IPS DF 6.9 (cell line): ENCODE data around the gene SLC49A3.

Experiments
- DNase-seq: peaks from one replicate; pipeline ENCODE4 v3.0.0-alpha.2; 2013; ENCODE audit warnings: low read depth, low spot score
- H3K27ac ChIP-seq: one replicate; pipeline ENCODE4 v1.5.1; 2013; ENCODE audit warnings: low read length, control low read depth
- H3K27me3 ChIP-seq: 2 replicates; pipeline ENCODE4 v1.6.1; 2013; ENCODE audit warnings: mild to moderate bottlenecking, low read length; ENCODE audit not compliant: control insufficient read depth, insufficient read depth
- H3K36me3 ChIP-seq: 2 replicates; pipeline ENCODE4 v1.6.1; 2013; ENCODE audit warnings: low read length; ENCODE audit not compliant: control insufficient read depth, insufficient read depth
- H3K4me1 ChIP-seq: 2 replicates; pipeline ENCODE4 v1.6.1; 2013; ENCODE audit warnings: low read length; ENCODE audit not compliant: control insufficient read depth, insufficient read depth
- H3K4me3 ChIP-seq: 2 replicates; pipeline ENCODE4 v1.5.1; 2013; ENCODE audit warnings: mild to moderate bottlenecking, low read length
- H3K9me3 ChIP-seq: 2 replicates; pipeline ENCODE4 v1.6.1; 2013; ENCODE audit warnings: low read length, inconsistent platforms; ENCODE audit not compliant: control insufficient read depth, insufficient read depth
- WGBS: extraction: QIAGEN DNeasy Blood & Tissue Kit; methylation state at CpG from one replicate; pipeline ENCODE4 v1.1.7; 2013; ENCODE audit warnings: mixed read lengths, missing lambda C conversion rate; ENCODE audit not compliant: insufficient read length, insufficient coverage; 5-methylcytosine and 5-hydroxymethylcytosine counted together

SLC49A3 gene

GRCh38 chr4:680091-680490 is 8.9 kb downstream of the SLC49A3 start:
- H3K4me1 ChIP-seq, result peaks cover 9% of the 10 kb centered on the region
- no peak overlapping the region for H3K27ac ChIP-seq
- no CpG with 5 or more reads among the region's 9 CpGs for WGBS
- no peak for DNase-seq
- H3K36me3 ChIP-seq, result no peaks in the 10 kb centered on the region; the same call in 1 of the 2 replicates
- H3K4me3 ChIP-seq, result no peak overlapping the region
- H3K9me3 ChIP-seq, result no peaks in the 10 kb centered on the region
- H3K27me3 ChIP-seq, result no peaks in the 10 kb centered on the region

- H3K36me3 ChIP-seq, result no peaks in the 10 kb centered on the region; the same call in 1 of the 2 replicates
- H3K27me3 ChIP-seq, result no peaks in the 10 kb centered on the region
- no peak overlapping the region for H3K27ac ChIP-seq
- H3K4me3 ChIP-seq, result no peak overlapping the region
- H3K9me3 ChIP-seq, result no peaks in the 10 kb centered on the region
- no CpG with 5 or more reads among the region's 11 CpGs for WGBS
- H3K4me1 ChIP-seq, result peaks cover 11% of the 10 kb centered on the region
- no peak for DNase-seq
Observed at GRCh38 chr4:679629-680028, 9.3 kb downstream of the SLC49A3 start.

GRCh38 chr4:679104-679481 is 9.9 kb downstream of the SLC49A3 start:
- no peak overlapping the region for H3K4me3 ChIP-seq
- no peaks in the 10 kb centered on the region for H3K9me3 ChIP-seq
- WGBS, result no CpG with 5 or more reads among the region's 13 CpGs
- no peaks in the 10 kb centered on the region; the same call in 1 of the 2 replicates for H3K36me3 ChIP-seq
- no peak for DNase-seq
- no peak overlapping the region for H3K27ac ChIP-seq
- no peaks in the 10 kb centered on the region for H3K27me3 ChIP-seq
- H3K4me1 ChIP-seq, result peaks cover 10% of the 10 kb centered on the region

GRCh38 chr4:678331-679103 is 10.4 kb downstream of the SLC49A3 start:
- H3K27me3 ChIP-seq, result no peaks in the 10 kb centered on the region
- no peak overlapping the region for H3K4me3 ChIP-seq
- peaks cover 7% of the 10 kb centered on the region; the same call in 1 of the 2 replicates for H3K4me1 ChIP-seq
- H3K9me3 ChIP-seq, result no peaks in the 10 kb centered on the region
- H3K27ac ChIP-seq, result no peak overlapping the region
- no peak for DNase-seq
- no peaks in the 10 kb centered on the region; the same call in 1 of the 2 replicates for H3K36me3 ChIP-seq
- no CpG with 5 or more reads among the region's 14 CpGs for whole genome bisulfite sequencing

GRCh38 chr4:677431-678293 is 11.3 kb downstream of the SLC49A3 start:
- DNase-seq, result no peak
- H3K27ac ChIP-seq, result no peak overlapping the region
- no peaks in the 10 kb centered on the region; the same call in 1 of the 2 replicates for H3K36me3 ChIP-seq
- H3K9me3 ChIP-seq, result no peaks in the 10 kb centered on the region
- peaks cover 6% of the 10 kb centered on the region; the same call in 1 of the 2 replicates for H3K4me1 ChIP-seq
- WGBS, result no CpG with 5 or more reads among the region's 26 CpGs
- no peaks in the 10 kb centered on the region for H3K27me3 ChIP-seq
- H3K4me3 ChIP-seq, result no peak overlapping the region

GRCh38 chr4:676871-677235 is 12.1 kb downstream of the SLC49A3 start:
- DNase-seq, result no peak
- Histone ChIP-seq H3K4me3 (no peak overlapping the region), H3K36me3 (peaks cover 4% of the 10 kb centered on the region), H3K9me3 (no peaks in the 10 kb centered on the region), H3K27me3 (no peaks in the 10 kb centered on the region), H3K4me1 (peaks cover 5% of the 10 kb centered on the region; the same call in 1 of the 2 replicates), H3K27ac (no peak overlapping the region)
- no CpG with 5 or more reads among the region's 8 CpGs for WGBS

- WGBS, result no CpG with 5 or more reads among the region's 19 CpGs
- DNase-seq, result no peak
- Histone ChIP-seq H3K4me3 (no peak overlapping the region), H3K9me3 (no peaks in the 10 kb centered on the region), H3K27me3 (no peaks in the 10 kb centered on the region), H3K27ac (no peak overlapping the region), H3K36me3 (peaks cover 7% of the 10 kb centered on the region), H3K4me1 (peaks cover 5% of the 10 kb centered on the region; the same call in 1 of the 2 replicates)
Observed at GRCh38 chr4:675980-676870, 12.7 kb downstream of the SLC49A3 start.

GRCh38 chr4:675036-675882 is 13.7 kb downstream of the SLC49A3 start:
- WGBS, result no CpG with 5 or more reads among the region's 26 CpGs
- peak overlapping the region; percentile 63; the same call in 1 of the 2 replicates for H3K4me3 ChIP-seq
- H3K27me3 ChIP-seq, result no peaks in the 10 kb centered on the region
- no peaks in the 10 kb centered on the region for H3K9me3 ChIP-seq
- H3K4me1 ChIP-seq, result peaks cover 4% of the 10 kb centered on the region; the same call in 1 of the 2 replicates
- no peak overlapping the region for H3K27ac ChIP-seq
- peaks cover 7% of the 10 kb centered on the region for H3K36me3 ChIP-seq
- DNase-seq, result no peak

DNA sequence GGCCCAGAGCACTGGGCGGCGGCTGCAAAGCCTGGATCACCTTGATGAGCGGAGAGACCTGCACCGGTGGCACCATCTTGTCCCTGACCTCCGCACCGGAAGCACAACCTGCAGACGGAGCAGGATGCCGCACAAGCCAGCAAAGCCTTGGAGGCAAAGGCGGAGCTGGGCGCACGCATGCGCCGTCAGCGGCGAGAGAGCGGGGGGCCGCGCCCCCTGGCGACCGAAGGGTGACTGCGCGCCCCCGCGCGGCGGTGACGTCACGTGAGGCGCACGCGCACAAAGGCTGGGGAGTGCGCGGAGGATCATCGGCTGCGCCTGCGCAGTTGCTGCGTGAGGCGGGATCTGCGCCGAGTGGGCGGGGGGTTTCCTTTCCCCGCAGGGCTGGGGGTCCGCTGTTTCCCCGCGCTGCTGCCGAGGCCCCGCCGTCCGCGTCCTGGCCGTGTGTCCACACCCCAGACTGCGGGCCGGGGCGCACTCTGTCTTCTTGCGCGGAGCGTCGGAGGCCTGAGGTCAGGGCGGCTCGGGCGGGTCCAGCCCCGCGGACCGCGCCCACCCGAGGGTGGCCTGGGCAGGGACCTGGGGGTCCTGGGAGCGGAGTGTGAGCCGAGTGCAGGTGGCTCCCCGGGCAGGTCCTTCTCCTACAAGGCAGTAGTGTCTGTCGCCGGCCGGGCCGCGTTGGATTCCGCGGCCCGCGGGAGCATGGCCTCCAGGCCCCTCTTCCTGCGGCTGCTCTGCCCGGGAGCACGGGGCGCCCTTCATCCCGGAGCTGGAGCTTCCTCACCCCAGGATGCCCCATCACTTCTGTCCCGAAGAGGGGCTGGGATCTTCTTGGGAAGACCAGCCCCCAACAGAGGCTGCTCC is 14.5 kb downstream of the SLC49A3 start, which contains the start of the genes ATP5ME and MYL5:
ATP5ME (minus strand) TSS at position 105 of the 864 bp plus-strand sequence; CDS start at position 76, 29 bp downstream.
MYL5 (plus strand) TSS at position 371 of the 864 bp plus-strand sequence. CDS start 3,485 bp downstream, outside the sequence.
- peak; percentile 97 for DNase-seq
- Histone ChIP-seq H3K36me3 (peaks cover 7% of the 10 kb centered on the region), H3K4me1 (peaks cover 4% of the 10 kb centered on the region; the same call in 1 of the 2 replicates), H3K27ac (no peak within 1 kb of the TSS), H3K9me3 (no peaks in the 10 kb centered on the region), H3K4me3 (peak within 1 kb of the TSS; percentile 63), H3K27me3 (no peaks in the 10 kb centered on the region)
- no CpG with 5 or more reads among the region's 84 CpGs for WGBS
